AG04450 (cell line): ENCODE results near the gene CFAP97D2. TPM values are rescaled to one million over a fixed set of nuclear protein-coding genes. Genes with fewer than 3 reads are reported as not detected.

Experiments
- CTCF ChIA-PET: fragments of 300-600, 350-600 bp; formaldehyde crosslinking; extraction: SDS; loops from one replicate; lab custom pipeline; 2022; ENCODE audit warnings: antibody characterized with exemption, inconsistent platforms; lab: Charles Lee
- POLR2A ChIA-PET: fragments of 350-600 bp; formaldehyde crosslinking; extraction: SDS; loops from one replicate; lab custom pipeline; 2021; ENCODE audit warnings: antibody characterized with exemption, inconsistent platforms; lab: Yijun Ruan, JAX
- DNase-seq: peaks from one replicate; pipeline ENCODE4 v3.0.0-alpha.2; 2011; ENCODE audit warnings: low read depth, low spot score
- H3K27ac ChIP-seq: one replicate; pipeline ENCODE4 v1.5.1; 2012; ENCODE audit warnings: low read depth, low read length, control low read depth
- H3K27me3 ChIP-seq: one replicate; pipeline ENCODE4 v1.6.0; 2012; ENCODE audit warnings: low read length; ENCODE audit not compliant: control insufficient read depth, insufficient read depth
- H3K4me3 ChIP-seq: 2 replicates; pipeline ENCODE4 v1.5.1; 2011; ENCODE audit warnings: mild to moderate bottlenecking, low read depth, low read length, control low read depth
- H3K9me3 ChIP-seq: 2 replicates; pipeline ENCODE4 v1.5.1; 2012; ENCODE audit warnings: low read length; ENCODE audit not compliant: control insufficient read depth, insufficient read depth
- CTCF ChIP-seq: IDR thresholded peaks from 2 replicates; pipeline ENCODE4 v1.5.1; 2011; ENCODE audit warnings: low read depth, low read length, control low read depth, inconsistent platforms
- polyA plus RNA-seq: library from polyadenylated mRNA; depleted of rRNA; stranded (reverse); fragments of >200 nt; gene quantifications from 2 replicates; pipeline ENCODE4 v1.2.3, GENCODE V29; 2011; rRNA removed
- small RNA-seq: library from RNA; depleted of rRNA; stranded (forward); fragments of <200 nt; gene quantifications from one replicate; pipeline ENCODE3, GENCODE V24; 2012; ENCODE audit warnings: low read depth; ENCODE audit not compliant: insufficient read length

Gene CFAP97D2
- polyA plus RNA-seq, 1 experiment: not detected

DNA sequence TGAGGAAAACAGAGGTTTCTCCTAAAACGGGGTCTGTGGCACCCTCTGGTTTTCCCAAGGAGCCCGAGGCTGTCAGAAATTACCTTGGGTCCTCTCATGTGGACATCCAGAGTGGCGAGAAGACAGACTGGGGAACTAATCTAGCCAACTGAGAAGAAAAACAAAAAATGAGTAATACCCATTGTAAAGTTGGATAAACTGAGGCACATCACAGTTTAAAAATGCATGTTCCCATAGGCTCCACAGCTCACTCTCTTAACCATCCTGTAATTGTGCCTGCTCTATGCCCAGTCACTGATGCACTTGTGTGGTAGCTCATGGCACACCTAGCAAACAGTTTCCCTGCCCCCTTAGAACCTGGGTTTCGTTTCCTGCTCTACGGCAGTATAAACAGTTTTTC lies 87.2 kb downstream of the CFAP97D2 start:
- DNase-seq: no peak
- Histone ChIP-seq H3K9me3 (no peaks in the 10 kb centered on the region), H3K27me3 (no peaks in the 10 kb centered on the region), H3K27ac (no peak overlapping the region), H3K4me3 (no peak overlapping the region)
- ChIA-PET POLR2A (no interaction called here), CTCF (no interaction called here)
- no peak for TF ChIP-seq CTCF

DNA sequence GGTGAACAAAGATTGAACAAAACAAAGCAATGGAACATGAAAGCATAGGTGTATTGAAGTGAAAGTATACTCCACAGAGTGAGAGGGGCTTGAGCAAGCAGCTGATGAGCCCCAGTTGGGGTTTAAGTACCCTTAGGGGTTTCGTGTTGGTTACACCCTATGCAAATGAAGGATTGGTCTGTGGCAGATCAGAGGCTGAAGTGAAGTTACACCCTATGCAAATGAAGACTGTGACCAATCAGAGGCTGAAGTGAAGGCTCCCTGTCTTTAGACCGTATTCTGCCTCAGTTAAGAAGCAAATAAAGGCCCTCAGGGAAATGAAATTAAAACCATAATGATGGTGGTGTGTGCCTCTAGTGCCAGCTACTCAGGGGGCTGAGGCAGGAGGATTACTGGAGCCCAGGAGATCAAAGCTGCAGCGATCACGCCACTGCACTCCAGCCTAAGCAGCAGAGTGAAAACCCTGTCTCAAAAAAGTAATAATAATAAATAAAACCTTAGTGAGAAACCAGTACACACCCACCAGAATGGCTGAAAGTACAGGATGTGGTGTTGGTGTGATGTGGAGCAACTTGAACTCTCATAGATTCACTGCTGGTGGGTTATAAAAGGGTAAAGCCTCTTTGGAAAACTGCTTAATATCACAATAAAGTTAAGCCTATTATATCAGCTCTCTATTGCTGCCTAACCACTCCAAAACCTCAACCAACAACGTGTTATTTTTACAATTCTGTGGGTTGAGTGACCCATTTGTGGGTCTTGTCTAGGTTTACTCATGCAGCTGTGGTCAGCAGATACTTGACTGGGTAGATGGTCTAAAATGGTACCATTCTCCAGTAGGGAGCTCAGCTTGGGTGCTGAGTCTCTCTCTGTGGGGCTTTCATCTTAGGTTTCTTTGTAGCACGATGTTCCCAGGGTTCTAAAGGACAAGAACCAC lies 89.6 kb downstream of the CFAP97D2 start:
- Histone ChIP-seq H3K4me3 (no peak overlapping the region), H3K9me3 (no peaks in the 10 kb centered on the region), H3K27me3 (no peaks in the 10 kb centered on the region), H3K27ac (no peak overlapping the region)
- DNase-seq: no peak
- POLR2A ChIA-PET: no interaction called here
- CTCF ChIA-PET: no interaction called here
- TF ChIP-seq CTCF: no peak

- no peaks in the 10 kb centered on the region for H3K9me3 ChIP-seq
- H3K27ac ChIP-seq: no peak overlapping the region
- no peak overlapping the region for H3K4me3 ChIP-seq
- no peak for DNase-seq
- ChIA-PET POLR2A (no interaction called here), CTCF (no interaction called here)
- no peaks in the 10 kb centered on the region for H3K27me3 ChIP-seq
- TF ChIP-seq CTCF: no peak
Observed at GRCh38 chr13:114269281-114269770, 90.3 kb downstream of the CFAP97D2 start.

Small RNAs within 50 kb of the gene (small RNA-seq; reads per million reads assigned to genes)
- gene MIR548AR: 2.2 reads per million

Other genes starting within 250 kb of the CFAP97D2 start
- gene C13orf46, start 205.2 kb upstream of the CFAP97D2 start, polyA plus RNA-seq: 0.35 and 0.51 TPM in 2 replicates
- 25.2 and 26.8 TPM in 2 replicates for gene RASA3, start 46.6 kb upstream of the CFAP97D2 start, polyA plus RNA-seq
- gene CDC16, start 55.6 kb downstream of the CFAP97D2 start, polyA plus RNA-seq: 88.2 and 112 TPM in 2 replicates
- gene UPF3A, start 102.3 kb downstream of the CFAP97D2 start, polyA plus RNA-seq: 52.3 and 60.3 TPM in 2 replicates
- gene CHAMP1, start 135.2 kb downstream of the CFAP97D2 start, polyA plus RNA-seq: 39.3 and 57.7 TPM in 2 replicates